Thyroid gland (tissue), 4 donors: ENCODE measurements around the gene CENPM.

ENCODE experiments used
- POLR2A ChIP-seq, 2 donors: fragments of 450-650 bp; IDR thresholded peaks; one replicate each; pipeline ENCODE4 v1.6.1; 2017; ENCODE audit warnings: antibody characterized with exemption in 2 of 2, mild to moderate bottlenecking in 2 of 2, moderate library complexity in 1 of 2
- TF ChIP-seq, protein P1 (sequence below), 6 experiments: fragments of 200-600 bp in 3 of 6; fragments of 450-650 bp in 3 of 6; sonication (generic) in 3 of 6; IDR thresholded peaks; one replicate each; pipeline ENCODE4 v1.5.1; 2016 to 2019; ENCODE audit warnings: antibody characterized with exemption in 6 of 6, mild to moderate bottlenecking in 2 of 6, inconsistent platforms in 1 of 6, moderate library complexity in 1 of 6

DNA sequence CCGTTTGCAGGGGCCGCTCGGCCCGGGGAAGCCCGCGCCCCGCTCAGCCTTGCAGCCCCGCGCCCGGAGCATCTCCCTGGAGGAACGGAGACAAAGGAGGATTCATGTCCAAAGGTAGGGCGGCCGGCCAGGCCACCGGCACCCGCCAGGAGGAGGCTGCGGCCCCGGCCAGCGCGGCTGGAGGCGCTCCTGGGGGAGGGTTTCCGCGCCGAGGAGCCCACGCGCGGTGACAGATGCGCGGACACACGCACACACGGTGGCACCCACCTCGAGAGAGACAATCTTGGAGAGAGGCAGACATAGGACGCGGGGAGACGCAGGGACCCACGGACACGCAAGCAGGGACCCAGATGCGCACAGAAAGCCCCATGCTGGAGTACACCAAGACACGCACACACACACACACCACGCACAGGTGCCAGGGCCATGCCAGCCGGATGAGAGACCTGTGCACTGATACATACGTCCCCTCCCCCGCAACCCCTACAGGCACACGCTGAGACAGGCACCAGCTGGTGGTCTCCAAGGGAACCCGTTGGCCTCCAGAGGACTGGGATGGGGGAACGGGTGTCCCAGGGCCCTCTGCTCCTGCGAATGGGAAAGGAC is 30.1 kb upstream of the CENPM start:
- TF ChIP-seq, protein P1, sequence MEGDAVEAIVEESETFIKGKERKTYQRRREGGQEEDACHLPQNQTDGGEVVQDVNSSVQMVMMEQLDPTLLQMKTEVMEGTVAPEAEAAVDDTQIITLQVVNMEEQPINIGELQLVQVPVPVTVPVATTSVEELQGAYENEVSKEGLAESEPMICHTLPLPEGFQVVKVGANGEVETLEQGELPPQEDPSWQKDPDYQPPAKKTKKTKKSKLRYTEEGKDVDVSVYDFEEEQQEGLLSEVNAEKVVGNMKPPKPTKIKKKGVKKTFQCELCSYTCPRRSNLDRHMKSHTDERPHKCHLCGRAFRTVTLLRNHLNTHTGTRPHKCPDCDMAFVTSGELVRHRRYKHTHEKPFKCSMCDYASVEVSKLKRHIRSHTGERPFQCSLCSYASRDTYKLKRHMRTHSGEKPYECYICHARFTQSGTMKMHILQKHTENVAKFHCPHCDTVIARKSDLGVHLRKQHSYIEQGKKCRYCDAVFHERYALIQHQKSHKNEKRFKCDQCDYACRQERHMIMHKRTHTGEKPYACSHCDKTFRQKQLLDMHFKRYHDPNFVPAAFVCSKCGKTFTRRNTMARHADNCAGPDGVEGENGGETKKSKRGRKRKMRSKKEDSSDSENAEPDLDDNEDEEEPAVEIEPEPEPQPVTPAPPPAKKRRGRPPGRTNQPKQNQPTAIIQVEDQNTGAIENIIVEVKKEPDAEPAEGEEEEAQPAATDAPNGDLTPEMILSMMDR (IDR thresholded peaks at IDR 0.05) = no peak
- no peak for TF ChIP-seq POLR2A (IDR thresholded peaks at IDR 0.05)
